OCI-LY7 (cell line): ENCODE data around the gene NSRP1.

Experiments used
- EZH2phosphoT487 ChIP-seq: fragments of 200-600 bp; sonication (generic); IDR thresholded peaks from 2 replicates; pipeline ENCODE4 v1.6.1; 2018; ENCODE audit warnings: low read depth, borderline replicate concordance, mild to moderate bottlenecking, mixed run types, antibody characterized with exemption, low read length, moderate library complexity, mixed read lengths
- TF ChIP-seq, protein P1 (sequence below): fragments of 200-600 bp; sonication (generic); conservative IDR thresholded peaks from 2 replicates; pipeline ENCODE4 v1.5.1; 2014; ENCODE audit warnings: mild to moderate bottlenecking, antibody characterized with exemption, low read length, moderate library complexity, mixed read lengths

DNA sequence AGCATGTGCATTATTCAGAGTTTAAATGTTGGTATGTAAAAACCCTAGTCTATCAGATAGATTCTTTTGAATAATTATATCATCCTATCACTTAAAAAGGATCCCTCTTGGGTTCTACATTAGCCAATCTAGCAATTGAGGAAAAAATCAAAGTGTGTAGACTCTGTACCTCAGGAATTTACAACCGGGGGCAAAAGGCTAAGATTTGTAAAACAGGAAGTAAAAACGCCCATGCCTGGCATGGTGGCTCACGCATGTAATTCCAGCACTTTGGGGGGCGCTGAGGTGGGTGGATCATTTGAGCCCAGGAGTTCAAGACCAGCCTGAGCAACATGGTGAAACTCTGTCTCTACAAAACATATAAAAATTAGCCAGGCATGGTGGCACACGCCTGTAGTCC is 60.2 kb downstream of the NSRP1 start:
- no peak for TF ChIP-seq EZH2phosphoT487
- TF ChIP-seq, protein P1, sequence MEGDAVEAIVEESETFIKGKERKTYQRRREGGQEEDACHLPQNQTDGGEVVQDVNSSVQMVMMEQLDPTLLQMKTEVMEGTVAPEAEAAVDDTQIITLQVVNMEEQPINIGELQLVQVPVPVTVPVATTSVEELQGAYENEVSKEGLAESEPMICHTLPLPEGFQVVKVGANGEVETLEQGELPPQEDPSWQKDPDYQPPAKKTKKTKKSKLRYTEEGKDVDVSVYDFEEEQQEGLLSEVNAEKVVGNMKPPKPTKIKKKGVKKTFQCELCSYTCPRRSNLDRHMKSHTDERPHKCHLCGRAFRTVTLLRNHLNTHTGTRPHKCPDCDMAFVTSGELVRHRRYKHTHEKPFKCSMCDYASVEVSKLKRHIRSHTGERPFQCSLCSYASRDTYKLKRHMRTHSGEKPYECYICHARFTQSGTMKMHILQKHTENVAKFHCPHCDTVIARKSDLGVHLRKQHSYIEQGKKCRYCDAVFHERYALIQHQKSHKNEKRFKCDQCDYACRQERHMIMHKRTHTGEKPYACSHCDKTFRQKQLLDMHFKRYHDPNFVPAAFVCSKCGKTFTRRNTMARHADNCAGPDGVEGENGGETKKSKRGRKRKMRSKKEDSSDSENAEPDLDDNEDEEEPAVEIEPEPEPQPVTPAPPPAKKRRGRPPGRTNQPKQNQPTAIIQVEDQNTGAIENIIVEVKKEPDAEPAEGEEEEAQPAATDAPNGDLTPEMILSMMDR = no peak
